Measurements from ENCODE around the gene TPP1. TPM values are rescaled to one million over a fixed set of nuclear protein-coding genes. Genes with fewer than 3 reads are reported as not detected.

The TPP1 gene
- polyA plus RNA-seq, 3 donors = 218 to 359 (median 271) TPM

GRCh38 chr11:6613496-6613895 is 5.7 kb downstream of the TPP1 start:
- Histone ChIP-seq H3K4me3 (replicated peaks in 1 of 3; ENCODE audit: low read depth in 2 of 3, low read length in 3 of 3) (no peak overlapping the region), H3K27ac (ENCODE audit: low read depth in 1 of 2, low read length in 2 of 2) (peak overlapping the region in 1 of 2 donors; percentile 99), H3K9ac (ENCODE audit: insufficient read depth, low read length, poor library complexity, severe bottlenecking) (no peak overlapping the region), H4K20me1 (ENCODE audit: insufficient read depth, low read length) (peaks cover 25% of the 10 kb centered on the region), H2AFZ (ENCODE audit: insufficient read depth, low read depth, low read length, poor library complexity, severe bottlenecking) (no peak overlapping the region), H3K27me3 (ENCODE audit: control insufficient read depth in 2 of 2, insufficient read depth in 2 of 2, low read length in 2 of 2) (no peaks in the 10 kb centered on the region), H3K9me3 (replicated peaks in 1 of 2; ENCODE audit: control insufficient read depth in 1 of 2, insufficient read depth in 1 of 2, low read length in 2 of 2) (no peaks in the 10 kb centered on the region), H3K79me2 (ENCODE audit: insufficient read depth, low read length) (peaks cover 68% of the 10 kb centered on the region), H3K36me3 (replicated peaks in 1 of 2; ENCODE audit: control insufficient read depth in 1 of 2, insufficient read depth in 2 of 2, low read length in 2 of 2) (peaks cover 62 to 70% of the 10 kb centered on the region in 2 donors), H3K4me1 (ENCODE audit: control insufficient read depth in 1 of 2, insufficient read depth in 2 of 2, low read length in 2 of 2) (peaks cover 46 to 59% of the 10 kb centered on the region in 2 donors), H3K4me2 (replicated peaks; ENCODE audit: extremely low read depth, low read length, poor library complexity, severe bottlenecking) (peak overlapping the region; percentile 96)
- intact Hi-C loops (cut with micrococcal nuclease) = loop anchor here (5.0 to 10.0 kb wide), 5 partner anchors 39 to 381 kb away; partner anchors contain the start of genes FHIP1B (in 2 of the 2), ARFIP2 (in 1 of the 2), CNGA4 (in 1 of the 2) and SMPD1 (in 1 of the 2)
- Mint-ChIP-seq H3K4me1 (peaks cover 30% of the 10 kb centered on the region), H3K9me3 (no peaks in the 10 kb centered on the region), H3K4me3 (no peak overlapping the region), H3K27ac (no peak overlapping the region), H3K36me3 (peaks cover 29% of the 10 kb centered on the region in 2 donors), H3K27me3 (ENCODE audit: low read depth in 3 of 3) (no peaks in the 10 kb centered on the region)
- WGBS (ENCODE audit: insufficient coverage) = 97% methylated on average over 3 of the region's 3 CpGs
- TF ChIP-seq CTCF (IDR thresholded peaks at IDR 0.05) = no peak
- no peak for DNase-seq

GRCh38 chr11:6612213-6613041 is 6.8 kb downstream of the TPP1 start, which contains the start of gene TAF10:
TSS of gene TAF10 (minus strand) at chr11:6612216. CDS start at chr11:6612189, 27 bp downstream.
- Mint-ChIP-seq H3K4me3 (peak within 1 kb of the TSS; percentile 86 to 93), H3K4me1 (peaks cover 33% of the 10 kb centered on the region), H3K27me3 (ENCODE audit: low read depth in 3 of 3) (no peaks in the 10 kb centered on the region), H3K9me3 (no peaks in the 10 kb centered on the region), H3K27ac (peak within 1 kb of the TSS in 6 of 7 donors; percentile 90 to 96 (median 95)), H3K36me3 (peaks cover 39 to 40% of the 10 kb centered on the region in 2 donors)
- 0% methylated on average over 30 of the region's 51 CpGs for WGBS (ENCODE audit: insufficient coverage)
- Histone ChIP-seq H3K4me1 (ENCODE audit: control insufficient read depth in 1 of 2, insufficient read depth in 2 of 2, low read length in 2 of 2) (peaks cover 45 to 56% of the 10 kb centered on the region in 2 donors), H3K27ac (ENCODE audit: low read depth in 1 of 2, low read length in 2 of 2) (peak within 1 kb of the TSS; percentile 93 to 99), H3K4me3 (replicated peaks in 1 of 3; ENCODE audit: low read depth in 2 of 3, low read length in 3 of 3) (peak within 1 kb of the TSS; percentile 69 to 87 (median 76)), H3K4me2 (replicated peaks; ENCODE audit: extremely low read depth, low read length, poor library complexity, severe bottlenecking) (peak within 1 kb of the TSS; percentile 96), H4K20me1 (ENCODE audit: insufficient read depth, low read length) (peaks cover 31% of the 10 kb centered on the region), H3K36me3 (replicated peaks in 1 of 2; ENCODE audit: control insufficient read depth in 1 of 2, insufficient read depth in 2 of 2, low read length in 2 of 2) (peaks cover 72 to 81% of the 10 kb centered on the region in 2 donors), H2AFZ (ENCODE audit: insufficient read depth, low read depth, low read length, poor library complexity, severe bottlenecking) (peak within 1 kb of the TSS; percentile 75), H3K79me2 (ENCODE audit: insufficient read depth, low read length) (peaks cover 68% of the 10 kb centered on the region), H3K9me3 (replicated peaks in 1 of 2; ENCODE audit: control insufficient read depth in 1 of 2, insufficient read depth in 1 of 2, low read length in 2 of 2) (no peaks in the 10 kb centered on the region), H3K9ac (ENCODE audit: insufficient read depth, low read length, poor library complexity, severe bottlenecking) (peak within 1 kb of the TSS; percentile 93), H3K27me3 (ENCODE audit: control insufficient read depth in 2 of 2, insufficient read depth in 2 of 2, low read length in 2 of 2) (no peaks in the 10 kb centered on the region)
- intact Hi-C loops (cut with micrococcal nuclease) = loop anchor here (5.0 to 10.0 kb wide), 5 partner anchors 40 to 380 kb away; partner anchors contain the start of genes FHIP1B (in 2 of the 2), ARFIP2 (in 1 of the 2), CNGA4 (in 1 of the 2) and SMPD1 (in 1 of the 2)
- peak; percentile 46 for TF ChIP-seq CTCF (IDR thresholded peaks at IDR 0.05)
- peak; percentile 95 to 96 (median 95) for DNase-seq
